Fibroblast of skin of left quadriceps (primary cell): ENCODE results near the gene ESR1.
"Not testable (repeated sequence)": the region's sequence is repeated elsewhere in the genome, so short reads cannot be mapped to it uniquely, and the experiment has no call there.

ENCODE experiments used
- DNase-seq, 2 experiments: peaks; one replicate each; pipeline ENCODE4 v3.0.0-alpha.2; 2013; ENCODE audit warnings: low read depth in 2 of 2

The ESR1 gene

GRCh38 chr6:151813858-151814257 lies 6.4 kb downstream of the ESR1 start:
- DNase-seq, result no peak

- DNase-seq, result no peak
Measured at GRCh38 chr6:151814614-151815013, 7.1 kb downstream of the ESR1 start.

- DNase-seq, result no peak
Measured at GRCh38 chr6:151822252-151823111, 15.0 kb downstream of the ESR1 start.

- DNase-seq, result no peak
Measured at GRCh38 chr6:151826517-151827142, 19.1 kb downstream of the ESR1 start.

GRCh38 chr6:151832710-151833109 lies 25.2 kb downstream of the ESR1 start:
- no peak for DNase-seq

- DNase-seq, result no peak
Measured at GRCh38 chr6:151835396-151835795, 27.9 kb downstream of the ESR1 start.

GRCh38 chr6:151837223-151837622 lies 29.7 kb downstream of the ESR1 start:
- DNase-seq, result no peak

GRCh38 chr6:151842816-151843215 lies 35.3 kb downstream of the ESR1 start:
- no peak for DNase-seq

GRCh38 chr6:151847064-151847463 lies 39.6 kb downstream of the ESR1 start:
- no peak for DNase-seq

- DNase-seq, result no peak
Measured at GRCh38 chr6:151850479-151851003, 43.1 kb downstream of the ESR1 start.

GRCh38 chr6:151858294-151858693 lies 50.8 kb downstream of the ESR1 start:
- DNase-seq, result no peak

- no peak for DNase-seq
Measured at GRCh38 chr6:151862461-151862860, 55.0 kb downstream of the ESR1 start.

- not testable (repeated sequence) for DNase-seq
Measured at GRCh38 chr6:151867361-151867869, 59.9 kb downstream of the ESR1 start.

GRCh38 chr6:151869345-151869744 lies 61.9 kb downstream of the ESR1 start:
- DNase-seq, result no peak

- DNase-seq, result no peak
Measured at GRCh38 chr6:151869787-151870186, 62.3 kb downstream of the ESR1 start.

- DNase-seq, result no peak
Measured at GRCh38 chr6:151870375-151870774, 62.9 kb downstream of the ESR1 start.

- DNase-seq, result no peak
Measured at GRCh38 chr6:151875524-151875923, 68.0 kb downstream of the ESR1 start.

- no peak for DNase-seq
Measured at GRCh38 chr6:151876122-151876521, 68.6 kb downstream of the ESR1 start.

- no peak for DNase-seq
Measured at GRCh38 chr6:151877458-151877857, 70.0 kb downstream of the ESR1 start.

- DNase-seq, result no peak
Measured at GRCh38 chr6:151881231-151881630, 73.7 kb downstream of the ESR1 start.

GRCh38 chr6:151882206-151882605 lies 74.7 kb downstream of the ESR1 start:
- DNase-seq, result no peak

GRCh38 chr6:151885234-151885633 lies 77.8 kb downstream of the ESR1 start:
- DNase-seq, result no peak

- no peak for DNase-seq
Measured at GRCh38 chr6:151891524-151891923, 84.0 kb downstream of the ESR1 start.
